HEK293 (cell line): ENCODE measurements around the gene LYPLA2.

ENCODE experiments used
- CTCF ChIP-seq: fragments of 450-650 bp; formaldehyde crosslinking; IDR thresholded peaks from 2 replicates; pipeline ENCODE4 v1.5.1; 2016; ENCODE audit warnings: missing biosample characterization, missing genetic modification characterization
- GFI1B ChIP-seq: fragments of 450-650 bp; formaldehyde crosslinking; IDR thresholded peaks from 2 replicates; pipeline ENCODE4 v1.5.1; 2016; ENCODE audit warnings: missing biosample characterization, missing genetic modification characterization
- GLI4 ChIP-seq: fragments of 450-650 bp; formaldehyde crosslinking; IDR thresholded peaks from 2 replicates; pipeline ENCODE4 v1.5.1; 2016; ENCODE audit warnings: missing biosample characterization, missing genetic modification characterization
- GLIS2 ChIP-seq: fragments of 450-650 bp; formaldehyde crosslinking; IDR thresholded peaks from 2 replicates; pipeline ENCODE4 v1.5.1; 2016; ENCODE audit warnings: missing biosample characterization, missing genetic modification characterization
- KLF10 ChIP-seq: fragments of 450-650 bp; IDR thresholded peaks from 2 replicates; pipeline ENCODE4 v1.5.1; 2018; ENCODE audit warnings: missing biosample characterization, mild to moderate bottlenecking, missing genetic modification characterization
- KLF8 ChIP-seq: fragments of 450-650 bp; formaldehyde crosslinking; IDR thresholded peaks from 2 replicates; pipeline ENCODE4 v1.5.1; 2016; ENCODE audit warnings: missing biosample characterization, missing genetic modification characterization
- OSR2 ChIP-seq: fragments of 450-650 bp; formaldehyde crosslinking; IDR thresholded peaks from 2 replicates; pipeline ENCODE4 v1.5.1; 2016; ENCODE audit warnings: missing biosample characterization, missing genetic modification characterization
- PBX3 ChIP-seq: sonication (generic); formaldehyde crosslinking; IDR thresholded peaks from 2 replicates; pipeline ENCODE4 v1.8.1; 2022; ENCODE audit warnings: mild to moderate bottlenecking, moderate library complexity, missing genetic modification reagents
- PRDM1 ChIP-seq: fragments of 450-650 bp; formaldehyde crosslinking; IDR thresholded peaks from 2 replicates; pipeline ENCODE4; 2016; ENCODE audit warnings: missing biosample characterization, missing genetic modification characterization
- PRDM10 ChIP-seq: fragments of 450-650 bp; formaldehyde crosslinking; IDR thresholded peaks from 2 replicates; pipeline ENCODE4 v1.5.1; 2016; ENCODE audit warnings: missing biosample characterization, missing genetic modification characterization
- RBAK ChIP-seq: fragments of 450-650 bp; formaldehyde crosslinking; IDR thresholded peaks from 2 replicates; pipeline ENCODE4 v1.5.1; 2016; ENCODE audit warnings: missing biosample characterization, missing genetic modification characterization
- YY1 ChIP-seq: fragments of 450-650 bp; formaldehyde crosslinking; IDR thresholded peaks from 2 replicates; pipeline ENCODE4 v1.5.1; 2018; ENCODE audit warnings: missing biosample characterization, missing genetic modification characterization
- ZBTB26 ChIP-seq: fragments of 450-650 bp; formaldehyde crosslinking; optimal IDR thresholded peaks from 2 replicates; pipeline ENCODE3; 2016; ENCODE audit warnings: missing biosample characterization, mild to moderate bottlenecking, missing genetic modification characterization
- ZBTB7A ChIP-seq: fragments of 450-650 bp; formaldehyde crosslinking; IDR thresholded peaks from 2 replicates; pipeline ENCODE4 v1.5.1; 2016; ENCODE audit warnings: low read depth, missing biosample characterization, missing genetic modification characterization
- ZBTB8A ChIP-seq: fragments of 450-650 bp; formaldehyde crosslinking; IDR thresholded peaks from 2 replicates; pipeline ENCODE4 v1.5.1; 2016; ENCODE audit warnings: missing biosample characterization, missing genetic modification characterization
- ZFP37 ChIP-seq: fragments of 450-650 bp; formaldehyde crosslinking; IDR thresholded peaks from 2 replicates; pipeline ENCODE4 v1.5.1; 2016; ENCODE audit warnings: missing biosample characterization, missing genetic modification characterization
- ZFP69B ChIP-seq: fragments of 450-650 bp; formaldehyde crosslinking; IDR thresholded peaks from 2 replicates; pipeline ENCODE4 v1.5.1; 2016; ENCODE audit warnings: missing biosample characterization, missing genetic modification characterization
- ZNF16 ChIP-seq: fragments of 450-650 bp; formaldehyde crosslinking; IDR thresholded peaks from 2 replicates; pipeline ENCODE4 v1.5.1; 2016; ENCODE audit warnings: low read depth, missing biosample characterization, missing genetic modification characterization
- ZNF24 ChIP-seq: fragments of 450-650 bp; formaldehyde crosslinking; IDR thresholded peaks from 2 replicates; pipeline ENCODE4 v1.5.1; 2016; ENCODE audit warnings: missing biosample characterization, missing genetic modification characterization
- ZNF280D ChIP-seq: fragments of 450-650 bp; formaldehyde crosslinking; IDR thresholded peaks from 2 replicates; pipeline ENCODE4 v1.5.1; 2016; ENCODE audit warnings: missing biosample characterization, missing genetic modification characterization
- ZNF391 ChIP-seq: fragments of 450-650 bp; formaldehyde crosslinking; IDR thresholded peaks from 2 replicates; pipeline ENCODE4 v1.5.1; 2016; ENCODE audit warnings: low read depth, missing biosample characterization, missing genetic modification characterization, borderline replicate concordance
- ZNF404 ChIP-seq: fragments of 450-650 bp; formaldehyde crosslinking; IDR thresholded peaks from 2 replicates; pipeline ENCODE4 v1.5.1; 2017; ENCODE audit warnings: missing biosample characterization, missing genetic modification characterization
- ZNF501 ChIP-seq: fragments of 450-650 bp; formaldehyde crosslinking; IDR thresholded peaks from 2 replicates; pipeline ENCODE4 v1.5.1; 2016; ENCODE audit warnings: missing biosample characterization, missing genetic modification characterization
- ZNF513 ChIP-seq: fragments of 450-650 bp; IDR thresholded peaks from 2 replicates; pipeline ENCODE4 v1.5.1; 2018; ENCODE audit warnings: missing biosample characterization, missing genetic modification characterization
- ZNF549 ChIP-seq: fragments of 450-650 bp; IDR thresholded peaks from 2 replicates; pipeline ENCODE4 v1.5.1; 2018; ENCODE audit warnings: missing biosample characterization, missing genetic modification characterization, mild to moderate bottlenecking, inconsistent platforms, moderate library complexity
- ZNF585B ChIP-seq: fragments of 450-650 bp; formaldehyde crosslinking; IDR thresholded peaks from 2 replicates; pipeline ENCODE4 v1.5.1; 2016; ENCODE audit warnings: missing biosample characterization, missing genetic modification characterization
- ZNF658 ChIP-seq: fragments of 450-650 bp; formaldehyde crosslinking; IDR thresholded peaks from 2 replicates; pipeline ENCODE4; 2016; ENCODE audit warnings: missing biosample characterization, missing genetic modification characterization
- ZNF76 ChIP-seq: fragments of 450-650 bp; formaldehyde crosslinking; IDR thresholded peaks from 2 replicates; pipeline ENCODE4; 2016; ENCODE audit warnings: low read depth, missing biosample characterization, missing genetic modification characterization, borderline replicate concordance

The LYPLA2 gene

GRCh38 chr1:23825076-23825761, 34.3 kb downstream of the LYPLA2 start, which contains the start of gene HMGCL (continued):
- peak; percentile 14; the same call in 1 of the 2 replicates for TF ChIP-seq PRDM10 (tag by site-specific recombination)
- TF ChIP-seq YY1: peak; percentile 95
- TF ChIP-seq ZNF404: no peak
- TF ChIP-seq OSR2 (tag by site-specific recombination): no peak
- TF ChIP-seq GLIS2 (tag by site-specific recombination): peak; percentile 44; the same call in 1 of the 2 replicates
- peak; percentile 35; the same call in 1 of the 2 replicates for TF ChIP-seq ZNF513 (tag by site-specific recombination)
- TF ChIP-seq CTCF (tag by site-specific recombination): no peak
- no peak for TF ChIP-seq ZNF549 (tag by site-specific recombination)
- peak; percentile 96 for TF ChIP-seq KLF10 (tag by site-specific recombination)
- TF ChIP-seq GFI1B (tag by site-specific recombination): no peak
- 0 out of 2 replicates have a peak, but pooled peaks have one; percentile 72 for TF ChIP-seq PBX3 (CRISPR knock-in tag)
- TF ChIP-seq ZNF280D: no peak
- TF ChIP-seq KLF8 (tag by site-specific recombination): peak; percentile 90
- peak; percentile 96 for TF ChIP-seq ZNF76 (tag by site-specific recombination)
- TF ChIP-seq ZNF501 (tag by site-specific recombination): peak; percentile 82
- TF ChIP-seq ZBTB8A (tag by site-specific recombination): peak; percentile 40; the same call in 1 of the 2 replicates
- TF ChIP-seq ZNF391 (tag by site-specific recombination): peak; percentile 78
- no peak for TF ChIP-seq ZNF16 (tag by site-specific recombination)
- TF ChIP-seq ZNF658 (tag by site-specific recombination): no peak
- TF ChIP-seq ZNF585B (tag by site-specific recombination): no peak
- peak; percentile 76; the same call in 1 of the 2 replicates for TF ChIP-seq ZFP37 (tag by site-specific recombination)
- TF ChIP-seq PRDM1: no peak
- TF ChIP-seq ZBTB7A (tag by site-specific recombination): peak; percentile 85; the same call in 1 of the 2 replicates
- no peak for TF ChIP-seq GLI4 (tag by site-specific recombination)
- TF ChIP-seq RBAK (tag by site-specific recombination): no peak
- peak; percentile 48; the same call in 1 of the 2 replicates for TF ChIP-seq ZNF24 (tag by site-specific recombination)
- TF ChIP-seq ZBTB26 (tag by site-specific recombination): peak; percentile 76
- TF ChIP-seq ZFP69B (tag by site-specific recombination): peak; percentile 66; the same call in 1 of the 2 replicates
